ENCODE measurements around the gene SCN2A. TPM values are rescaled to one million over a fixed set of nuclear protein-coding genes. Genes with fewer than 3 reads are reported as not detected.
A peak's percentile ranks its signal among the peaks of the same experiment; 100 is the strongest.

SCN2A gene
- total RNA-seq, 6 experiments from 2014 or later = 0.14 to 0.94 (median 0.67) TPM

GRCh38 chr2:165294912-165295311 lies 55.7 kb downstream of the SCN2A start:
- no peaks in the 10 kb centered on the region for H3K9me3 Mint-ChIP-seq
- no peak overlapping the region for H3K27ac Mint-ChIP-seq
- no peak for DNase-seq
- peak overlapping the region; percentile 83; the same call in 1 of the 2 replicates for H3K4me3 Mint-ChIP-seq
- no peaks in the 10 kb centered on the region for H3K36me3 Mint-ChIP-seq (ENCODE audit: low read depth)
- H3K27me3 Mint-ChIP-seq (ENCODE audit: insufficient read depth) = no peaks in the 10 kb centered on the region; the same call in 1 of the 2 replicates
- TF ChIP-seq, protein P1, sequence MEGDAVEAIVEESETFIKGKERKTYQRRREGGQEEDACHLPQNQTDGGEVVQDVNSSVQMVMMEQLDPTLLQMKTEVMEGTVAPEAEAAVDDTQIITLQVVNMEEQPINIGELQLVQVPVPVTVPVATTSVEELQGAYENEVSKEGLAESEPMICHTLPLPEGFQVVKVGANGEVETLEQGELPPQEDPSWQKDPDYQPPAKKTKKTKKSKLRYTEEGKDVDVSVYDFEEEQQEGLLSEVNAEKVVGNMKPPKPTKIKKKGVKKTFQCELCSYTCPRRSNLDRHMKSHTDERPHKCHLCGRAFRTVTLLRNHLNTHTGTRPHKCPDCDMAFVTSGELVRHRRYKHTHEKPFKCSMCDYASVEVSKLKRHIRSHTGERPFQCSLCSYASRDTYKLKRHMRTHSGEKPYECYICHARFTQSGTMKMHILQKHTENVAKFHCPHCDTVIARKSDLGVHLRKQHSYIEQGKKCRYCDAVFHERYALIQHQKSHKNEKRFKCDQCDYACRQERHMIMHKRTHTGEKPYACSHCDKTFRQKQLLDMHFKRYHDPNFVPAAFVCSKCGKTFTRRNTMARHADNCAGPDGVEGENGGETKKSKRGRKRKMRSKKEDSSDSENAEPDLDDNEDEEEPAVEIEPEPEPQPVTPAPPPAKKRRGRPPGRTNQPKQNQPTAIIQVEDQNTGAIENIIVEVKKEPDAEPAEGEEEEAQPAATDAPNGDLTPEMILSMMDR (IDR thresholded peaks at IDR 0.05) = no peak
- H3K4me1 Mint-ChIP-seq (ENCODE audit: low read depth) = no peaks in the 10 kb centered on the region

- no peaks in the 10 kb centered on the region for H3K4me1 Mint-ChIP-seq (ENCODE audit: low read depth)
- H3K27ac Mint-ChIP-seq = no peak overlapping the region
- H3K36me3 Mint-ChIP-seq (ENCODE audit: low read depth) = no peaks in the 10 kb centered on the region
- H3K9me3 Mint-ChIP-seq = no peaks in the 10 kb centered on the region
- H3K27me3 Mint-ChIP-seq (ENCODE audit: insufficient read depth) = no peaks in the 10 kb centered on the region; the same call in 1 of the 2 replicates
- no peak overlapping the region for H3K4me3 Mint-ChIP-seq
- TF ChIP-seq, protein P1 (IDR thresholded peaks at IDR 0.05) = no peak
- no peak for DNase-seq
Measured at GRCh38 chr2:165295643-165296042, 56.4 kb downstream of the SCN2A start.

DNA sequence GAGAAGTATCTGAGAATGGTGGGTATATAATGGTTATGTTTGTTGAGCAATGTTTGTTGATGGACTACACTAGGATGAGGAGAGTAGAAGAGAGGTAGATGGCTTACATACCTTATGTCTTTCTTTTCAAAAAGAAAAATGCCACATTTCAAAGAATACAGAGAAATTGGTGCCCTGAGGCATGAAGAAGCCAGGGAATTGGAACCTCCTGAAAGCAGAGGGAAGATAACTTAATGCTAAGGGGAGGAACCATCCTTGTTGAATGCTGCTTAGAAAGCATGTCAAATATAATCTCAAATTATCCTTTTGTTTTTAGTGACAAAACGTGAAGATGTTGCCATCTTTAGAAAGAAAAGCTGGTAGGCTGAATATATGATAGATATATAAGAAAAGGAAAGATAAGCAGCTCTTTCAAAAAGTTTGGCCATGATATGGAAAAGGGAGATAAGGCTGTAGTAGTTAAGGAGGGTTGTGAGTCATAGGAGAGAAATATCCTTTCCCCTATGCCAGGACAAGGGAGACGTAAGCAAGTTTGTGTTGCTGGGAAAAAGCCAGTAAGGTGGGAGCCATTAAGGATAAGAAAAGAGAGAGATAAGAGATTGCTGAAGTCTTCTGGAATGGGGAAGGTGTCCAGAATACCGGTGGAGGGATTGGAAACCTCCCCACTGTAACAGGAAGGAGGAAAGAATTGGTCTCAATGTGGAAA lies 66.3 kb downstream of the SCN2A start:
- Mint-ChIP-seq H3K9me3 (no peaks in the 10 kb centered on the region), H3K27ac (no peak overlapping the region), H3K4me3 (no peak overlapping the region), H3K36me3 (ENCODE audit: low read depth) (no peaks in the 10 kb centered on the region), H3K27me3 (ENCODE audit: insufficient read depth) (peaks cover 2% of the 10 kb centered on the region; the same call in 1 of the 2 replicates), H3K4me1 (ENCODE audit: low read depth) (no peaks in the 10 kb centered on the region)
- TF ChIP-seq, protein P1 (IDR thresholded peaks at IDR 0.05) = no peak
- no peak for DNase-seq

- TF ChIP-seq, protein P1 (IDR thresholded peaks at IDR 0.05) = no peak
- peaks cover 2% of the 10 kb centered on the region; the same call in 1 of the 2 replicates for H3K27me3 Mint-ChIP-seq (ENCODE audit: insufficient read depth)
Measured at GRCh38 chr2:165307317-165307716, 68.1 kb downstream of the SCN2A start.

DNA sequence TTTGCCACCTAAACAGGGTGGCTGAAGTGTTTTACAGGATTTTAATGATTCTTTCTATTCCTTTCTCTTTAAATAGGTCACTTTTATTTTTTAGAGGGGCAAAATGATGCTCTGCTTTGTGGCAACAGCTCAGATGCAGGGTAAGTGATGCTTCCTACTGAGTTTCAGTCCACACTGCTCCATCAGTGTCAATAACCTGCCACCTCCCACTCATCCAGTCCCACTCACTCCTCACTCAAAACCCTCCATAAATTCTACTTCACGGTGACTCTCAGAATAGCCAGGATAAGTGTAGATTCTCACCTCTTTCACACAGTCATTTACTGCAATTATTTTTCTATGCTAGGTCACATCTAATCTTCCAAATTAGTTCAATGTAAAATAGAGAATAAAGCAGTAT lies 72.7 kb downstream of the SCN2A start:
- Mint-ChIP-seq H3K4me3 (no peak overlapping the region), H3K4me1 (ENCODE audit: low read depth) (no peaks in the 10 kb centered on the region), H3K36me3 (ENCODE audit: low read depth) (no peaks in the 10 kb centered on the region), H3K27ac (no peak overlapping the region), H3K9me3 (no peaks in the 10 kb centered on the region), H3K27me3 (ENCODE audit: insufficient read depth) (no peaks in the 10 kb centered on the region)
- TF ChIP-seq, protein P1 (IDR thresholded peaks at IDR 0.05) = no peak
- DNase-seq = no peak

More at GRCh38 chr2:165307317-165307716, 68.1 kb downstream of the SCN2A start:
- Mint-ChIP-seq H3K4me3 (no peak overlapping the region), H3K27ac (no peak overlapping the region), H3K36me3 (ENCODE audit: low read depth) (no peaks in the 10 kb centered on the region), H3K4me1 (ENCODE audit: low read depth) (no peaks in the 10 kb centered on the region), H3K9me3 (no peaks in the 10 kb centered on the region)
- no peak for DNase-seq
